8988T (cell line): ENCODE data around the gene RPH3AL.
"Not testable (repeated sequence)": the region's sequence is repeated elsewhere in the genome, so short reads cannot be mapped to it uniquely, and the experiment has no call there.

Experiments
- DNase-seq: peaks from one replicate; pipeline ENCODE4 v3.0.0; 2011

Gene RPH3AL

GRCh38 chr17:253091-253846 lies 99.3 kb downstream of the RPH3AL start:
- DNase-seq: no peak

- DNase-seq: no peak
Observed at GRCh38 chr17:252456-252855, 100.2 kb downstream of the RPH3AL start.

GRCh38 chr17:251531-251930 lies 101.1 kb downstream of the RPH3AL start:
- DNase-seq: no peak

DNA sequence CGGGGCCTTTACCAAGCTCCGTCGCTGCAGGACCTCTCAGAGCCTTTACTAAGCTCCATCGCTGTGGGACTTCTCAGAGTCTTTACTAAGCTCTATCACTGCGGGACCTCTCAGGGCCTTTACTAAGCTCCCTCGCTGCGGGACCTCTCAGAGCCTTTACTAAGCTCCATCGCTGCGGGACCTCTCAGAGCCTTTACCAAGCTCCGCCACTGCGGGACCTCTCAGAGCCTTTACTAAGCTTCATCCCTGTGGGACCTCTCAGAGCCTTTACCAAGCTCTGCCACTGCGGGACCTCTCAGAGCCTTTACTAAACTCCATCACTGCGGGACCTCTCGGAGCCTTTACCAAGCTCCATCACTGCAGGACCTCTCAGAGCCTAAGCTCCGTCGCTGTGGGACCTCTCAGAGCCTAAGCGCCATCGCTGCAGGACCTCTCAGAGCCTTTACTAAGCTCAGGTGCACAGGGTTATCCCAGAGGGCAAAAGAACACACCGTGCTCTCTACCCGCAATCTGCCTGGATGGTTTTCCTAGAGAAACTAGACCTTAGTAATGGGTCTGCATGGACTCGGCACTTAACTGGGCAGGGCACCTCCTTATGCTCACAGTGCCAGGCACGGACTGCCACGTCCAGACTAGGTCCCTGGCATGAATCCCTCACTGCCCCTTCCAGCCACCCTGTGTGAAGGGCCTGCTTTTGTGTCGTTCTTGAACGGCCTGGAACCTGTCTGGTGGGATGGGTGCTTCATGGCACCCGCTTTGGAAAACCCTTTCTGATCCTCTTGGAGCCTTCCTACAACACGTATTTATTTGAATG lies 101.9 kb downstream of the RPH3AL start:
- no peak for DNase-seq

GRCh38 chr17:249236-249993 lies 103.2 kb downstream of the RPH3AL start:
- DNase-seq: no peak

- no peak for DNase-seq
Observed at GRCh38 chr17:248337-249235, 104.0 kb downstream of the RPH3AL start.

GRCh38 chr17:247767-248166 lies 104.8 kb downstream of the RPH3AL start:
- no peak for DNase-seq

GRCh38 chr17:246851-247421 lies 105.7 kb downstream of the RPH3AL start:
- no peak for DNase-seq

GRCh38 chr17:246226-246625 lies 106.4 kb downstream of the RPH3AL start:
- no peak for DNase-seq

- DNase-seq: no peak
Observed at GRCh38 chr17:245611-246010, 107.0 kb downstream of the RPH3AL start.

- DNase-seq: no peak
Observed at GRCh38 chr17:245020-245419, 107.6 kb downstream of the RPH3AL start.

- DNase-seq: not testable (repeated sequence)
Observed at GRCh38 chr17:243924-244323, 108.7 kb downstream of the RPH3AL start.

- no peak for DNase-seq
Observed at GRCh38 chr17:238964-239259, 113.7 kb downstream of the RPH3AL start.

GRCh38 chr17:238071-238963 lies 114.3 kb downstream of the RPH3AL start:
- DNase-seq: no peak

DNA sequence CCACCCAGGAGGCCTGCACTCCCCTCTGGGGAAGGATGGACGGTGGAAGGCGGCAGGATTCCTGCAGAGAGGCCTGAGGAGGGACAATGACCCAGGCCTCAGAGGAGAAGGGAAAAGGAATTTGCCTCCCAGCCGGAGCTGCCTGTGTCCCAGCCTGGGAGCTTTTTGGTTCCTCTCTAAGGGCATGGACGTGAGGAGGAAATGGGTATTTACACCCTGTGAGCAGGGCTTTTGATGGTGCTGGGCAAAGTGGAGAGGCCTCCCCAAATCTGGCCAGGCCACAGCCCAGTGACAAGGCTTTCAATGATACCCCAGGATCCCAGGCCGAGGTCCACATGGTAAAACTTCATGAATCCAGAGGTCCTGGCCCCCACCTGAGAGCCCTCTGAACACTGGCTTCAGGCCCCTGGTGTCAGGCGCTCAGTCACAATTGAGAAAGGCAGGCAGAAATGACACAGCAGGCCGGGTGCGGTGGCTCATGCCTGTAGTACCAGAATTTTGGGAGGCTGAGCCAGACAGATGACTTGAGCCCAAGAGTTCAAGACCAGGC lies 115.1 kb downstream of the RPH3AL start:
- no peak for DNase-seq

- DNase-seq: no peak
Observed at GRCh38 chr17:236641-237405, 115.8 kb downstream of the RPH3AL start.

- DNase-seq: no peak
Observed at GRCh38 chr17:235831-236640, 116.6 kb downstream of the RPH3AL start.

- not testable (repeated sequence) for DNase-seq
Observed at GRCh38 chr17:234994-235830, 117.4 kb downstream of the RPH3AL start.
